Renal cortex interstitium (tissue), 11 donors: ENCODE data around the gene CCNK. TPM values are rescaled to one million over a fixed set of nuclear protein-coding genes. Genes with fewer than 3 reads are reported as not detected.

Experiments used
- DNase-seq, 11 donors: peaks; one replicate each; pipeline ENCODE4 v3.0.0-alpha.2; 2013; ENCODE audit warnings: low read depth in 9 of 11, low spot score in 4 of 11; ENCODE audit errors: extremely low read depth in 1 of 11
- polyA plus RNA-seq, 3 donors: library from polyadenylated mRNA; unstranded; fragments of 120-200 nt; gene quantifications; one replicate each; pipeline ENCODE4 v1.2.1, GENCODE V29; 2013; ENCODE audit not compliant: insufficient read length in 3 of 3

The CCNK gene
- polyA plus RNA-seq, 3 donors: 47.1 to 50.8 (median 47.6) TPM

- DNase-seq: no peak
These were observed 75.1 kb downstream of the CCNK start for GRCh38 chr14:99556134-99556791.

DNA sequence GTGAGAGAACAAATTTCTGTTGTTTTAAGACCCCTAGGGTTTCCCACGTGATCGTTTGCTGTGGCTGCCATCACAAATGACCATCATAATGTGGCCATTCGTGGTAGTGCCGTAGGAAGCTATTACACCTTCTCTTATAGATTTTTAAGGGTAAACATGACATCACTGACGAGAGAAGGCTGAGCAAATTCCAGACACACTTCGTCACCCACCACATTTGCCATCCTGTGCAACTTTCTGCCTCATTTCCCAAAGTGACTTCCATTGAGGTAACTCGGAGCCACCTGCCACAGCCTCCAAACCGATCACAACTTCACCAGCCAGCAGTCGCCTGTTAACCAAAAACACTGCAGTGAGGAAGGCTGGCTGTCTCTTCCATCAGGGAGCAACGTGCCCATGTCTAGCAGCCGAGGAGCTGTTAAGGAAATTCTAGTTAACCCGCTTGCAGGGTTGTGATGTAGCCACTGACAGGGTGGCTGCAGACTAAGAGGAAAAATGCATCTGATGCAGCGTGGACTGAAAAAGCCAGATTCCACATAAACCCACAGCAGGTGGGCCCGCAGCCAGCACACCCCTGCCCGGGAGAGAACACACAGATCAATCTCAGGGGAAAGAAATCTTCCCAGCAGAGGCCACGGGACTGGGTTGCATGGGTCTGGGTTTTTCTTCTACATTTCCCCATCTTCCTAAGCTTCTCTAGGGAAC, 78.2 kb downstream of the CCNK start:
- no peak for DNase-seq

DNA sequence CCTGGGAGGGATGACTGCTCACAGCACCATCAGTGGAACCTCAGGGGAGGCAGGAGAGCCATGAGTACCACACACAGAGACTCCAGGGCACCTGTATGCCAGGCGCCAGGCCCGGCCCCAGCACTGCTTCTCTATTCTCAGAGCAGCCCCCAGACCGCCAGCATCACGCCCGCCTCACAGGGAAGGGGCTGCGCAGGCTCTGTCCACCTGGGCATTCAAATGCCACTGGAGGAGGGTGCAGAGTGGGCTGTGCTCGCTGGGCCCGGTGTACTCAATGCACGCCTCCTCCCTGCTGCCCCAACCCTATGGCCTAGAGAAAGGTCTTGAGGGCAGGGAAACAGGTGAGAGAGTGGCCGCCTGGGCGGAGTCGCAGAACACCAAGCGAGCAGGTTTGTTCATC, 79.2 kb downstream of the CCNK start:
- no peak for DNase-seq

- DNase-seq: no peak
These were observed 79.9 kb downstream of the CCNK start for GRCh38 chr14:99560922-99561683.

DNA sequence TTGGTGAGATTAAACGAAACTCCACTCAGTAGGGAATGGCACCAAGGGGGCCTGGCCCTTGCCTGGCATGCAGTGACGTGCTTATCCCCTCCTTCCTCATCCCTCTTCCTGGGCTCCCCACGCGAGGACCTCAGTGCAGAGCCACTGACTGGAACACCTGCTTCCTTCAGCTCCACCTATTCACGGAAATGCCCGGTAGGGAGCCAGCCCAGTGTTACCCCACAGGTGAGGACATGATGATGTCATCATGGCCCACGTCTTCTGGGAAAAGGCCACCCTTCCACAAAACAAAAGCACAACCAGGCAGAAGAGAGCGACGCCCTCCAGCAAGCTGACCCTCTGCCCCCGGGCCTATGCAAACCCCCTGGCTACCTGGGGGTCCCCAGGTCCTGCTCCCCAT, 80.7 kb downstream of the CCNK start:
- DNase-seq: no peak

Other genes starting within 250 kb of the CCNK start
- gene BCL11B, start 209.2 kb upstream of the CCNK start, polyA plus RNA-seq: 1 to 10 TPM; 2.4 to 2.7 (median 2.5) TPM
- 10 to 100 TPM; 58.9 to 70.5 (median 65.5) TPM for gene SETD3, start 550 bp upstream of the CCNK start, polyA plus RNA-seq
- gene CCDC85C, start 122.8 kb downstream of the CCNK start, polyA plus RNA-seq: 10 to 100 TPM; 22.9 to 32.9 (median 28.3) TPM
- 1 to 10 TPM; 1.5 to 2.4 (median 1.6) TPM for gene HHIPL1, start 163.7 kb downstream of the CCNK start, polyA plus RNA-seq
- 1 to 10 TPM; 1.5 to 4.6 (median 2.0) TPM for gene CYP46A1, start 202.9 kb downstream of the CCNK start, polyA plus RNA-seq